Loucy (cell line): ENCODE results near the gene FAM3B.

Source experiments
- EZH2phosphoT487 ChIP-seq: fragments of 200-600 bp; IDR thresholded peaks from 2 replicates; pipeline ENCODE4 v1.6.1; 2018; ENCODE audit warnings: antibody characterized with exemption, mild to moderate bottlenecking, moderate library complexity, borderline replicate concordance
- TF ChIP-seq, protein P1 (sequence below): fragments of 200-600 bp; sonication (generic); conservative IDR thresholded peaks from 2 replicates; pipeline ENCODE4 v1.5.1; 2014; ENCODE audit warnings: mild to moderate bottlenecking, antibody characterized with exemption, low read length

GRCh38 chr21:41364308-41364707, 47.7 kb downstream of the FAM3B start:
- TF ChIP-seq, protein P1, sequence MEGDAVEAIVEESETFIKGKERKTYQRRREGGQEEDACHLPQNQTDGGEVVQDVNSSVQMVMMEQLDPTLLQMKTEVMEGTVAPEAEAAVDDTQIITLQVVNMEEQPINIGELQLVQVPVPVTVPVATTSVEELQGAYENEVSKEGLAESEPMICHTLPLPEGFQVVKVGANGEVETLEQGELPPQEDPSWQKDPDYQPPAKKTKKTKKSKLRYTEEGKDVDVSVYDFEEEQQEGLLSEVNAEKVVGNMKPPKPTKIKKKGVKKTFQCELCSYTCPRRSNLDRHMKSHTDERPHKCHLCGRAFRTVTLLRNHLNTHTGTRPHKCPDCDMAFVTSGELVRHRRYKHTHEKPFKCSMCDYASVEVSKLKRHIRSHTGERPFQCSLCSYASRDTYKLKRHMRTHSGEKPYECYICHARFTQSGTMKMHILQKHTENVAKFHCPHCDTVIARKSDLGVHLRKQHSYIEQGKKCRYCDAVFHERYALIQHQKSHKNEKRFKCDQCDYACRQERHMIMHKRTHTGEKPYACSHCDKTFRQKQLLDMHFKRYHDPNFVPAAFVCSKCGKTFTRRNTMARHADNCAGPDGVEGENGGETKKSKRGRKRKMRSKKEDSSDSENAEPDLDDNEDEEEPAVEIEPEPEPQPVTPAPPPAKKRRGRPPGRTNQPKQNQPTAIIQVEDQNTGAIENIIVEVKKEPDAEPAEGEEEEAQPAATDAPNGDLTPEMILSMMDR: no peak
- no peak for TF ChIP-seq EZH2phosphoT487
